Iris pigment epithelial cell (primary cell): ENCODE results near the gene PRSS16.
A peak's percentile ranks its signal among the peaks of the same experiment; 100 is the strongest.

Experiments
- DNase-seq: peaks from one replicate; pipeline ENCODE4 v3.0.0-alpha.2; 2011; ENCODE audit warnings: low read depth

The PRSS16 gene

GRCh38 chr6:27283279-27283678 is 35.8 kb downstream of the PRSS16 start:
- DNase-seq = no peak

GRCh38 chr6:27286141-27286540 is 38.6 kb downstream of the PRSS16 start:
- DNase-seq = no peak

- no peak for DNase-seq
Measured at GRCh38 chr6:27287751-27288135, 40.2 kb downstream of the PRSS16 start.

- DNase-seq = no peak
Measured at GRCh38 chr6:27288136-27289044, 40.9 kb downstream of the PRSS16 start.

GRCh38 chr6:27290065-27290849 is 42.8 kb downstream of the PRSS16 start:
- DNase-seq = peak; percentile 87

- no peak for DNase-seq
Measured at GRCh38 chr6:27290850-27291208, 43.3 kb downstream of the PRSS16 start.

GRCh38 chr6:27293436-27294098 is 46.1 kb downstream of the PRSS16 start:
- DNase-seq = peak; percentile 82

- DNase-seq = no peak
Measured at GRCh38 chr6:27294409-27294808, 46.9 kb downstream of the PRSS16 start.

- DNase-seq = peak; percentile 95
Measured at GRCh38 chr6:27295301-27296079, 48.0 kb downstream of the PRSS16 start.

- peak; percentile 47 for DNase-seq
Measured at GRCh38 chr6:27296106-27296783, 48.7 kb downstream of the PRSS16 start.

GRCh38 chr6:27297484-27297856 is 50.0 kb downstream of the PRSS16 start:
- DNase-seq = no peak

GRCh38 chr6:27297857-27298730 is 50.6 kb downstream of the PRSS16 start:
- DNase-seq = peak; percentile 63

GRCh38 chr6:27303613-27304272 is 56.2 kb downstream of the PRSS16 start:
- peak; percentile 48 for DNase-seq
